ENCODE data around the gene ZFYVE28.
"Not testable (repeated sequence)": the region's sequence is repeated elsewhere in the genome, so short reads cannot be mapped to it uniquely, and the experiment has no call there.

Gene ZFYVE28

GRCh38 chr4:2243681-2244380, 174.6 kb downstream of the ZFYVE28 start:
- DNase-seq: peak in 1 of 2 experiments; percentile 30

- peak; percentile 92 to 96 for DNase-seq
These were observed 176.8 kb downstream of the ZFYVE28 start, which contains the start of the genes HAUS3 and POLN for GRCh38 chr4:2241410-2242353. HAUS3 (minus strand) TSS chr4:2242121; CDS start chr4:2240946, 1,175 bp downstream. POLN (minus strand) TSS chr4:2242121; CDS start chr4:2229231, 12,890 bp downstream.

GRCh38 chr4:2241003-2241402, 177.4 kb downstream of the ZFYVE28 start:
- DNase-seq: no peak

GRCh38 chr4:2236944-2237666, 181.3 kb downstream of the ZFYVE28 start:
- DNase-seq: no peak

- no peak for DNase-seq
These were observed 187.4 kb downstream of the ZFYVE28 start for GRCh38 chr4:2231082-2231481.

- DNase-seq: no peak
These were observed 192.2 kb downstream of the ZFYVE28 start for GRCh38 chr4:2226261-2226660.

GRCh38 chr4:2222838-2223237, 195.6 kb downstream of the ZFYVE28 start:
- DNase-seq: no peak

- DNase-seq: not testable (repeated sequence)
These were observed 197.1 kb downstream of the ZFYVE28 start for GRCh38 chr4:2221378-2221777.

GRCh38 chr4:2220016-2220630, 198.3 kb downstream of the ZFYVE28 start:
- peak in 1 of 2 experiments; percentile 57 for DNase-seq
